ENCODE data around the gene GPR42. TPM values are rescaled to one million over a fixed set of nuclear protein-coding genes. Genes with fewer than 3 reads are reported as not detected.

Gene GPR42
- total and polyA plus RNA-seq, 12 donors = not detected

GRCh38 chr19:35337984-35338296 is 32.9 kb upstream of the GPR42 start:
- DNase-seq = no peak
- Histone ChIP-seq H3K27me3 (no peaks in the 10 kb centered on the region), H3K4me1 (replicated peaks in 1 of 2) (no peaks in the 10 kb centered on the region), H3K9me3 (replicated peaks in 1 of 3) (no peaks in the 10 kb centered on the region), H3K4me3 (no peak overlapping the region), H3K27ac (no peak overlapping the region), H3K36me3 (replicated peaks in 1 of 2) (no peaks in the 10 kb centered on the region)
- intact Hi-C loops (cut with DNase I) = no loop called here
- no peak for TF ChIP-seq POLR2A (IDR thresholded peaks at IDR 0.05)
- no peak for TF ChIP-seq CTCF (IDR thresholded peaks at IDR 0.05)
- 84 to 90% (median 85%) methylated on average over 11 to 13 of the region's 13 CpGs for whole genome bisulfite sequencing, 4 donors

- Histone ChIP-seq H3K4me3 (no peak overlapping the region), H3K27me3 (no peaks in the 10 kb centered on the region), H3K36me3 (replicated peaks in 1 of 2) (no peaks in the 10 kb centered on the region), H3K27ac (no peak overlapping the region), H3K4me1 (replicated peaks in 1 of 2) (no peaks in the 10 kb centered on the region), H3K9me3 (replicated peaks in 1 of 3) (no peaks in the 10 kb centered on the region)
- TF ChIP-seq CTCF (IDR thresholded peaks at IDR 0.05) (no peak), POLR2A (IDR thresholded peaks at IDR 0.05) (no peak)
- WGBS, 4 donors = 77 to 92% (median 85%) methylated on average over 3 to 11 of the region's 11 CpGs
- no peak for DNase-seq
- intact Hi-C loops (cut with DNase I) = no loop called here
Observed at GRCh38 chr19:35340431-35340830, 30.4 kb upstream of the GPR42 start.

- Histone ChIP-seq H3K27me3 (no peaks in the 10 kb centered on the region), H3K36me3 (replicated peaks in 1 of 2) (no peaks in the 10 kb centered on the region), H3K4me3 (no peak overlapping the region), H3K9me3 (replicated peaks in 1 of 3) (no peaks in the 10 kb centered on the region), H3K4me1 (replicated peaks in 1 of 2) (no peaks in the 10 kb centered on the region), H3K27ac (no peak overlapping the region)
- intact Hi-C loops (cut with DNase I) = no loop called here
- WGBS, 4 donors = 86 to 87% (median 87%) methylated on average over 16 of the region's 16 CpGs
- DNase-seq = no peak
- no peak for TF ChIP-seq CTCF (IDR thresholded peaks at IDR 0.05)
- TF ChIP-seq POLR2A (IDR thresholded peaks at IDR 0.05) = no peak
Observed at GRCh38 chr19:35341006-35341405, 29.9 kb upstream of the GPR42 start.

GRCh38 chr19:35341565-35342225 is 29.2 kb upstream of the GPR42 start:
- DNase-seq = no peak
- H3K36me3 ChIP-seq (replicated peaks in 1 of 2) = no peaks in the 10 kb centered on the region
- H3K4me3 ChIP-seq = no peak overlapping the region
- no peaks in the 10 kb centered on the region for H3K4me1 ChIP-seq (replicated peaks in 1 of 2)
- no peaks in the 10 kb centered on the region for H3K9me3 ChIP-seq (replicated peaks in 1 of 3)
- H3K27me3 ChIP-seq = no peaks in the 10 kb centered on the region
- H3K27ac ChIP-seq = no peak overlapping the region
- TF ChIP-seq CTCF (IDR thresholded peaks at IDR 0.05) (no peak), POLR2A (IDR thresholded peaks at IDR 0.05) (no peak)
- intact Hi-C loops (cut with DNase I) = no loop called here
- WGBS, 4 donors = 84 to 90% (median 87%) methylated on average over 13 to 14 of the region's 14 CpGs

Measured in adrenal gland (tissue), 12 donors.